DMS 273 treated with DMSO at 0.1 percent for 48 hours (cell line): ENCODE data around the gene RASSF1.

Experiments
- DNase-seq: peaks from one replicate; lab custom pipeline; 2025; lab: John Stamatoyannopoulos, UW

RASSF1 gene

GRCh38 chr3:50299929-50300680 is 40.5 kb downstream of the RASSF1 start:
- DNase-seq, result peak; percentile 23

GRCh38 chr3:50299638-50299928 is 41.1 kb downstream of the RASSF1 start:
- DNase-seq, result no peak

- peak; percentile 91 for DNase-seq
Measured at GRCh38 chr3:50298836-50299637, 41.6 kb downstream of the RASSF1 start, which contains the start of the genes HYAL3 and NAA80. Gene HYAL3, minus strand, starts transcription at chr3:50299405. Its CDS starts 3,803 bp downstream, at chr3:50295602. Gene NAA80, minus strand, starts transcription at chr3:50299405. Its CDS starts 1,942 bp downstream, at chr3:50297463.

- DNase-seq, result no peak
Measured at GRCh38 chr3:50297896-50298725, 42.5 kb downstream of the RASSF1 start.

GRCh38 chr3:50297384-50297775 is 43.3 kb downstream of the RASSF1 start:
- no peak for DNase-seq

- no peak for DNase-seq
Measured at GRCh38 chr3:50296721-50297383, 43.8 kb downstream of the RASSF1 start.

GRCh38 chr3:50295553-50296431 is 44.8 kb downstream of the RASSF1 start:
- DNase-seq, result no peak

GRCh38 chr3:50294492-50295403 is 45.9 kb downstream of the RASSF1 start:
- no peak for DNase-seq

- no peak for DNase-seq
Measured at GRCh38 chr3:50294089-50294488, 46.5 kb downstream of the RASSF1 start.

- DNase-seq, result no peak
Measured at GRCh38 chr3:50293079-50293801, 47.4 kb downstream of the RASSF1 start.

- peak; percentile 93 for DNase-seq
Measured at GRCh38 chr3:50292159-50293078, 48.2 kb downstream of the RASSF1 start, which contains the start of gene IFRD2. Gene IFRD2, minus strand, starts transcription at chr3:50292429. Its CDS starts 155 bp downstream, at chr3:50292274.

GRCh38 chr3:50290161-50290641 is 50.4 kb downstream of the RASSF1 start:
- no peak for DNase-seq

GRCh38 chr3:50289130-50289529 is 51.5 kb downstream of the RASSF1 start:
- DNase-seq, result no peak

- no peak for DNase-seq
Measured at GRCh38 chr3:50288387-50289007, 52.1 kb downstream of the RASSF1 start.

- DNase-seq, result no peak
Measured at GRCh38 chr3:50287262-50287661, 53.4 kb downstream of the RASSF1 start.

- no peak for DNase-seq
Measured at GRCh38 chr3:50286322-50287227, 54.1 kb downstream of the RASSF1 start.
